GM19397 (cell line): Measurements from ENCODE around the gene NDFIP1.
"Not testable (repeated sequence)": the region's sequence is repeated elsewhere in the genome, so short reads cannot be mapped to it uniquely, and the experiment has no call there.

ENCODE experiments used
- ATAC-seq: cut with Tn5 transposase; IDR thresholded peaks from one replicate; pipeline ENCODE4 v1.9.1; 2021; ENCODE audit warnings: mild to moderate bottlenecking, moderate library complexity; ENCODE audit not compliant: unreplicated experiment

Gene NDFIP1

GRCh38 chr5:142151436-142152383 lies 43.1 kb downstream of the NDFIP1 start:
- ATAC-seq, result no peak

GRCh38 chr5:142152384-142152732 lies 43.8 kb downstream of the NDFIP1 start:
- ATAC-seq, result no peak

DNA sequence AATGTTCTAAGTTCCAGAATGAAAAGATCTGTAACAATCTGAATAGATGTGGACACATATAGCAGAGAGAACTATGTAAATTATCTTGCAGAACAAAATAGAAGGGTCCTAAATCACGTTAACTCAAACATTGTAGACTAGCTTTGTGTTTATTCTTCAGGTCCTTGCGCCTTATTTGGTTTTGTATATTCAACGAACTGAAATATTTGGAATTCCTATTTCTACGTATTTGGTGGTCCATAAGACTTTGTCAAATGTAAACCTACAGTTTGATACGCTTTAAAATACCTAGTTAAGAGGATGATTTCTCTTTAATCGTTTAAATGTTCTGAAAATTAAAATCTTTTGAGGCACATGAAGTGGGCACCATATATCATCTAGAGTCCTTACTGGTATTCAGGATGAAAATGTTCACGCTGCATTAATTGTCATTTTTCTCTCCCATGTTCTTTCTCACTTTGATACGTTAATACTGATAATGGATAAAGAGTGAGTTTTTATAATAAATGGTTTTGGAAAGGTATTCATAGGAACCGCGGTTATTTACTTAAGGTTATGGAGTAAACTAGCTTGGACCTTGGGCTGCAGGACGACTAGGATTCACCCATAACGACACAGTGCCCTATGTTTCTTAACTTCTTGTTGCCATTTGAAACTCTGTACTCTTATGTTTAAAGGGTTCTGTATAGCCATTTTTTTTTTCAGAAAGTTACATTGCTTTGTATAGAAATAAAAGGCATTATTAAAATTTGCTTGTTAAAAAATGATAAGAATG lies 45.3 kb downstream of the NDFIP1 start:
- ATAC-seq, result no peak

DNA sequence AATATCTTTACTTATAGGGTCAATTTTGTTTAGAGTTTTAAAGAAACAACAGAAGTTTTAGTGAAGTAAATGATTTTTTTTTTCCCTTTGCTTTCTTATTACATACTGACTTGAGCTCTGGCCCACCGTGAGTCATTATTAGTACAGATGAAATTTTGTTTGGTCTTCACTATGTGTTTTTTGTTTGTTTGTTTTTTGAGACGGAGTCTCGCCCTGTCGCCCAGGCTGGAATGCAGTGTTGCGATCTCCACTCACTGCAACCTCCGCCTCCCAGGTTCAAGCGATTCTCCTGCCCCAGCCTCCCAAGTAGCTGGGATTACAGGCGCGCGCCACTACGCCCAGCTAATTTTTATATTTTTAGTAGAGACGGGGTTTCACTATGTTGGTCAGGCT lies 45.9 kb downstream of the NDFIP1 start:
- not testable (repeated sequence) for ATAC-seq

DNA sequence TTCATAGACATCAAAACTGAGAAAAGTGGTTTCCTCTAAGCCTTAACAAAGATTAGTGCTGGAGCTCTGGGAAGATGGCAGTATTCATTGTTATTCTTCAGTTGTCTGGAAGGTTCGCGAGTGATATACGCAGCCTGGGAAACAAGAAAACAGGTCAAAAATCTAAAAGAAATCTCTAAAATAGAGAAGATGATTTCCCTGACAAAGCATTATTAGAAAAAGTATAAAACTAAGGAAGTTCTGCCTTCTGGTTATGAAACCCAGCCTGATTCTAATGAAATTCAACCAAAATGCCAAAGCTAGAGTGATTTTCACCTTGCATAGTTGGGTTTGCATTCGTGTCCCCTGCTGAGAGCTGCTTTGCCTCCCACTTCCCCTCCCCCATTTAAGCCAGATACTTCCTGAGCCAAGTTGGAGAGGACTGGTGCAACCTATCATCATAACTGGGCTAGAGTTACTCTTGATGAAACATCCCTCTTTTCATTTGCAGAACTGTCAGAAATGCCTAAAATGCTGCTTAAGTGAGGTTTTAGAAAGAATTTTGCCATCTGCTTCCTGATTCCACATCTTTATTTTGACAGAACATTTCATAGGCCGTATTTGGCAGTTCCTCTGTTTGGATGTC lies 48.4 kb downstream of the NDFIP1 start:
- ATAC-seq, result no peak

GRCh38 chr5:142159354-142159753 lies 50.8 kb downstream of the NDFIP1 start:
- ATAC-seq, result no peak

DNA sequence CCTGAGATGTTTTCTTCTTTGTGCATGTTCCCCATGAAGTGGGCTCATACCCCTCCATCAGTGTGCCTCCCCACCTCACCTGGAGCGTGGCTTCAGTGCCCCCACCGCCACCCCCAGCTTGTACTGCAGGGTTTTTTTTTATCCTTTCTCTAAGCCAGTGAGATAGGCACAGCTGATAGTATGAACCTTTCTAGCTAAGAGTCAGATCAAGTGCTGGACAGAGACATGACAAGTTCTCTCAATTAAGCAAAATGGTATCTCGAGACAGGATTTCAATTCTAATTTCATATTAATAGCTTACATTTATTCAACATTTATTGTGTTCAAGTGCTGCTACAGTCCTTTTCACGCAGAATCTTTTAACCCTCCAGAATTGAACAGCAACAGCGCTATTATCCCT lies 55.7 kb downstream of the NDFIP1 start:
- no peak for ATAC-seq

- no peak for ATAC-seq
Measured at GRCh38 chr5:142166754-142167153, 58.2 kb downstream of the NDFIP1 start.

- ATAC-seq, result no peak
Measured at GRCh38 chr5:142167458-142167857, 58.9 kb downstream of the NDFIP1 start.

DNA sequence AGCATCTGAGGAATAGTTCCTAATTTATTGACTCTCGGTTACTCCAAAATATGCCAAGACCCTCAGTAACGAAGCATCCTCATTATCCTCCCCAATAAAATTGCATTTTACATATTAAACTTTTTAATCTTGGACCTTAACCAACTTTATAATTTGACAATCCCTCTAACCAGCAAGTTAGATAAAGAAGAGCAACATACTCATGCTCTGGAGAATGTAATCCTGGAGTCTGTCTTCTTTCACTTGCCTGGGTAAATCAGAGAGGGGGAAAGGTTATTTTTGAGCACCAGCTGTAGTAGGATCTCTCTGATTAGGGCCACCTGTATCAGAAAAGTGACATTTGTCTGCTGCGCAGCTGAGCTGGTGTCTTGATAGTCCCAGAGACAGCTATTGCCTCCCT lies 59.8 kb downstream of the NDFIP1 start:
- no peak for ATAC-seq

GRCh38 chr5:142170254-142170953 lies 61.8 kb downstream of the NDFIP1 start:
- no peak for ATAC-seq

DNA sequence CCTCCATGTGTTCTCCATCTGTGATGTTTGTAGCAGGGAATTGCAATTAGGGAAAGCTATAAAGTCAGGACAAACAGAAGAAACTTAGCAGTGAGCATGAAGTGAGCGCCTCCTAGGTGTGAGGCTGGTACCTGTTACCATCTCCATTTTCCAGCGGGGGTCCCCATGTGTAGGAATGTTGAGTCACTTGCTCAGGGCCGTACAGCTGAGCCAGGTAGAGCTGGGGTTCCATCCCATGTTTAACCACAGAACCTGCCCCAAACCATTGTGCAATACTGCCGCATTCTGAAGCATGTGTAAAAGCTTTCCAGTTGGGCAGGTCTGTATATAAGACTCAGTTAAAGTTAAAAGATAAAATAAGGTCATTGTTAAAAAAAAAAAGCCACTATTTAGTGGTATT lies 62.7 kb downstream of the NDFIP1 start:
- no peak for ATAC-seq

GRCh38 chr5:142175039-142175438 lies 66.5 kb downstream of the NDFIP1 start:
- no peak for ATAC-seq

DNA sequence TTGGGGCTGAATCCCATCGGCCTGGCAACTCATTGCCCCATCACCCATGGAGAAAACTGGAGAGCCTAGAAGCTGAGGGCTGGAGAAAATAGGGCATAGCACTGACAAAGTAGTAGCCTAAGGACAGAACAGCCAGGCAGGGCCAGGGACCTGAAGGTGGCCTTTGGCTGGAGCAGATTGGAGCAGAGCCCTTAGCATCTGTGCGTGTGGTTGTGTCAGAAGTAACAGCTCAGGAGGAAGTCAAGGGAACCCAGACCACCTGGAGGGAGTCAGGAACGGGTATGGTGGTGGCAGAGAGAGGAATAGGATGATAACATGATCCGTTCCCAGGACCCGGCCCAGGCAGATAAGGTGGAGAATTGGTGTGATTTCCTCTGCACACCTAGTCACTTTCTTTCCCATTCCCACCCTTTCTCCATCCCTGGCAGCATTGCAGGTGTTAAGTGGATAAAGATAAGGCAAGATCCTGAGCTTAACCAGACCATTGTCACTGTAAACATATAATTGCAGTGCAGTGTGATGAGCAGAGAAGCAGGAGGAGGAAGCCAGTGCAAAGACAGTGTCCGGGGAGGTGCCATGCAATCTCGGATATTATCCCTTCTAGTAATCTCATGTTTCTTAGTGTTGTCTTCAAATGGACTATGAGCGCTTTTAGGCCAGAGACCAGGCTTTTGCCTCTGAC lies 67.0 kb downstream of the NDFIP1 start:
- ATAC-seq, result no peak

GRCh38 chr5:142176255-142176654 lies 67.7 kb downstream of the NDFIP1 start:
- no peak for ATAC-seq

DNA sequence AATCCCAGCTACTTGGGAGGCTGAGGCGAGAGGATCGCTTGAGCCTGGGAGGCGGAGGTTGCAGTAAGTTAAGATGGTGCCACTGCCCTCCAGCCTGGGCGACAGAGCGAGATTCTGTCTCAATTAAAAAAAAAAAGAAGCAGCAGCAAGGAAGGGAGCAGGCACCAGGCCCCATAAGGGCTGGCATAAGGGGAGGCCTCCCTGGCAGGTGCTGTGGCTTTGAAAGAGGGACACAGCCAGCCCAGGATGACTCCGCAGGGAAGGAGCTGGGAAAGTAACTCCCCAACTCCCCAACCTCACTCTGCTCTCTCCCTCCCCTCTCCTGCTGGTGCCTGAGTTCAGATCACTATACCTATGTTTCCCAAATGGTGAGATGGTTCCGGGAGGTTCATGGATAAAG lies 70.1 kb downstream of the NDFIP1 start:
- no peak for ATAC-seq

DNA sequence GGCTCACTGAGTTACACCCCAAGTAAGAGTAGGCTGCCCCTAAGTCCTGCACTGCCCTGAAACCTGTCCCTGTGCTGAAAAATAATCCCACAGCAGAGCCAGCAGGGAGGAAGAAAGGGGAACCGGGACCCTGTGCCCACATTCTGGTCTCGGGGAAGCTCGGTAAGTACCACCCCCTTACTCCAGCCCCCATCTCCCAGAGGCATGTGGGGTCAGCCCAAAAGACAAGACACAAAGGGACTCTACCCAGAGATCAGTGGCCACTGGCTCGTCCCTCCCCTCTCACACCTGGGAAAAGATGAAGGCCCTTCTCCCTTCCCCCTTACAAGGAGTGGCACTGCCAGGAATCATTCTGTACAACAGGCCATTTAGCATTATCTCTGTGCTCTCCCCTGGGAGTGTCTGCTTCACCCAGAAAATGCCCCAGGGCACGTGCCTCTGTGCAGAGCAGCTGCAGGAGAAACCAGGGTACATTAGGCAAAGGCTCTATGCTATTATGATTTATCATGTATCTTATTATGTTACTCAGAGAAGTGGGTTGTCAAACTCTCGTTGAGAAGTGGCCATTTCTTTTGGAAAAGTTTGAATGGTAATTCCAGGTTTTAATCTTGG lies 71.3 kb downstream of the NDFIP1 start:
- ATAC-seq, result no peak

GRCh38 chr5:142181096-142181495 lies 72.5 kb downstream of the NDFIP1 start:
- no peak for ATAC-seq

GRCh38 chr5:142181547-142182163 lies 73.1 kb downstream of the NDFIP1 start:
- ATAC-seq, result no peak

- no peak for ATAC-seq
Measured at GRCh38 chr5:142182840-142183239, 74.3 kb downstream of the NDFIP1 start.
